Peyer's patch (tissue), 4 donors: Measurements from ENCODE around the gene OR2S2. TPM values are rescaled to one million over a fixed set of nuclear protein-coding genes. Genes with fewer than 3 reads are reported as not detected.

Source experiments
- DNase-seq, 3 donors: peaks; one replicate each; pipeline ENCODE4 v3.0.0-alpha.2; 2017 to 2019
- H3K27ac ChIP-seq, 4 donors: fragments of 200-600 bp; sonication (generic); one replicate each; pipeline ENCODE4 v1.5.1; 2016 to 2019
- H3K27me3 ChIP-seq, 2 donors: fragments of 200-600 bp; sonication (generic); one replicate each; pipeline ENCODE4 v1.5.1; 2019
- H3K36me3 ChIP-seq, 3 donors: fragments of 200-600 bp; sonication (generic); one replicate each; pipeline ENCODE4 v1.5.1; 2016 to 2019
- H3K4me1 ChIP-seq, 4 donors: fragments of 200-600 bp; sonication (generic); one replicate each; pipeline ENCODE4 v1.5.1; 2016 to 2019
- H3K4me3 ChIP-seq, 4 donors: fragments of 200-600 bp; sonication (generic); 1 replicate in 3 of 4; 2 replicates in 1 of 4; pipeline ENCODE4 v1.5.1; 2016 to 2019; ENCODE audit warnings: mild to moderate bottlenecking in 1 of 4
- H3K9me3 ChIP-seq, 4 donors: fragments of 200-600 bp; sonication (generic); one replicate each; pipeline ENCODE4 v1.5.1; 2016 to 2019; ENCODE audit warnings: mild to moderate bottlenecking in 1 of 4
- CTCF ChIP-seq, 6 experiments: fragments of 450-650 bp in 4 of 6; fragments of 200-600 bp in 2 of 6; sonication (generic) in 1 of 6; IDR thresholded peaks; one replicate each; pipeline ENCODE4 v1.5.1; 2017 to 2019; ENCODE audit warnings: antibody characterized with exemption in 6 of 6, mild to moderate bottlenecking in 3 of 6, moderate library complexity in 1 of 6
- POLR2A ChIP-seq, 2 donors: fragments of 450-650 bp; IDR thresholded peaks; one replicate each; pipeline ENCODE4 v1.5.1; 2017; ENCODE audit warnings: antibody characterized with exemption in 2 of 2, mild to moderate bottlenecking in 2 of 2, moderate library complexity in 2 of 2
- total RNA-seq, 4 donors: library from RNA; depleted of rRNA; stranded (reverse); fragments of >200 nt; gene quantifications; one replicate each; pipeline ENCODE4 v1.1.0, GENCODE V29; 2016

The OR2S2 gene
- total RNA-seq, 4 donors from 2014 or later = not detected

GRCh38 chr9:35909687-35910612 is 48.0 kb downstream of the OR2S2 start:
- Histone ChIP-seq H3K4me1 (peaks cover 7 to 78% (median 32%) of the 10 kb centered on the region in 4 donors), H3K27ac (peak overlapping the region; percentile 70 to 97 (median 90)), H3K4me3 (no peak overlapping the region)

GRCh38 chr9:35909274-35909673 is 48.7 kb downstream of the OR2S2 start, which contains the start of gene SPAAR:
SPAAR (plus strand) TSS chr9:35909490; CDS start chr9:35910464, 974 bp downstream.
- TF ChIP-seq POLR2A (IDR thresholded peaks at IDR 0.05) (no peak), CTCF (IDR thresholded peaks at IDR 0.05) (no peak)
- H3K4me1 ChIP-seq = peaks cover 7 to 78% (median 34%) of the 10 kb centered on the region in 4 donors
- no peaks in the 10 kb centered on the region for H3K27me3 ChIP-seq
- DNase-seq = no peak
- no peaks in the 10 kb centered on the region for H3K9me3 ChIP-seq
- H3K36me3 ChIP-seq = no peaks in the 10 kb centered on the region
- peak within 1 kb of the TSS; percentile 70 to 97 (median 90) for H3K27ac ChIP-seq
- no peak within 1 kb of the TSS for H3K4me3 ChIP-seq

More at GRCh38 chr9:35909687-35910612, 48.0 kb downstream of the OR2S2 start:
- Histone ChIP-seq H3K36me3 (no peaks in the 10 kb centered on the region), H3K9me3 (no peaks in the 10 kb centered on the region), H3K27me3 (no peaks in the 10 kb centered on the region)
- no peak for TF ChIP-seq POLR2A (IDR thresholded peaks at IDR 0.05)
- TF ChIP-seq CTCF (IDR thresholded peaks at IDR 0.05) = no peak
- no peak for DNase-seq

- no peak for DNase-seq
- no peak for TF ChIP-seq CTCF (IDR thresholded peaks at IDR 0.05)
- TF ChIP-seq POLR2A (IDR thresholded peaks at IDR 0.05) = no peak
- Histone ChIP-seq H3K27ac (peak overlapping the region; percentile 70 to 97 (median 90)), H3K9me3 (no peaks in the 10 kb centered on the region), H3K36me3 (no peaks in the 10 kb centered on the region), H3K27me3 (no peaks in the 10 kb centered on the region), H3K4me3 (no peak overlapping the region), H3K4me1 (peaks cover 7 to 82% (median 34%) of the 10 kb centered on the region in 4 donors)
These were observed 49.3 kb downstream of the OR2S2 start for GRCh38 chr9:35908504-35909125.

GRCh38 chr9:35907711-35908503 is 50.0 kb downstream of the OR2S2 start:
- peak overlapping the region; percentile 70 to 97 (median 90) for H3K27ac ChIP-seq
- H3K9me3 ChIP-seq = no peaks in the 10 kb centered on the region
- no peaks in the 10 kb centered on the region for H3K27me3 ChIP-seq
- TF ChIP-seq POLR2A (IDR thresholded peaks at IDR 0.05) (no peak), CTCF (IDR thresholded peaks at IDR 0.05) (no peak)
- H3K4me1 ChIP-seq = peaks cover 7 to 88% (median 34%) of the 10 kb centered on the region in 4 donors
- H3K36me3 ChIP-seq = no peaks in the 10 kb centered on the region
- peak overlapping the region in 2 of 4 donors; percentile 40 to 52 for H3K4me3 ChIP-seq
- peak in 2 of 3 donors; percentile 75 to 78 for DNase-seq

Other genes with a start within 250 kb of the OR2S2 start
- gene TLN1, start 226.0 kb downstream of the OR2S2 start, total RNA-seq = 100 to 1,000 TPM; 129 to 262 (median 188) TPM
- gene CREB3, start 225.5 kb downstream of the OR2S2 start, total RNA-seq = 10 to 100 TPM; 19.8 to 34.3 (median 28.5) TPM
- 100 to 1,000 TPM; 263 to 474 (median 436) TPM for gene GBA2, start 208.9 kb downstream of the OR2S2 start, total RNA-seq
- gene RGP1, start 208.9 kb downstream of the OR2S2 start, total RNA-seq = 10 to 100 TPM; 16.5 to 44.4 (median 38.3) TPM
- not detected for gene MSMP, start 203.9 kb downstream of the OR2S2 start, total RNA-seq
- gene NPR2, start 166.6 kb downstream of the OR2S2 start, total RNA-seq = 10 to 100 TPM in 3 of 4 donors, 1 to 10 TPM in 1; 6.7 to 29.5 (median 21.6) TPM
- gene SPAG8, start 145.9 kb downstream of the OR2S2 start, total RNA-seq = under 1 TPM in 1 of 4 donors, not detected in 3; 0.94 TPM
- 10 to 100 TPM; 19.8 to 40.3 (median 28.7) TPM for gene HINT2, start 143.1 kb downstream of the OR2S2 start, total RNA-seq
- gene FAM221B, start 129.4 kb downstream of the OR2S2 start, total RNA-seq = not detected
- gene TMEM8B, start 128.9 kb downstream of the OR2S2 start, total RNA-seq = 10 to 100 TPM in 1 of 4 donors, 1 to 10 TPM in 3; 6.0 to 11.6 (median 8.1) TPM
- not detected for gene OR13J1, start 87.8 kb downstream of the OR2S2 start, total RNA-seq
- 10 to 100 TPM in 3 of 4 donors, 1 to 10 TPM in 1; 9.1 to 32.6 (median 17.2) TPM for gene HRCT1, start 52.0 kb downstream of the OR2S2 start, total RNA-seq
- gene SPAAR, start 48.7 kb downstream of the OR2S2 start, total RNA-seq = 10 to 100 TPM in 1 of 4 donors, under 1 TPM in 1, not detected in 2; 0.88 to 17.3 TPM
- 1 to 10 TPM; 1.9 to 8.3 (median 5.9) TPM for gene RECK, start 78.8 kb upstream of the OR2S2 start, total RNA-seq
- gene GLIPR2, start 178.6 kb upstream of the OR2S2 start, total RNA-seq = 10 to 100 TPM in 2 of 4 donors, 1 to 10 TPM in 2; 8.6 to 31.4 (median 11.6) TPM
- not detected for gene CCIN, start 211.2 kb upstream of the OR2S2 start, total RNA-seq
- gene CLTA, start 232.8 kb upstream of the OR2S2 start, total RNA-seq = 100 to 1,000 TPM; 131 to 150 (median 133) TPM